ENCODE measurements around the gene HSD17B10.
A peak's percentile ranks its signal among the peaks of the same experiment; 100 is the strongest.

The HSD17B10 gene

GRCh38 chrX:53433651-53434639, at the start of gene HSD17B10:
Gene HSD17B10, minus strand, starts transcription at chrX:53434370. Its CDS starts 25 bp downstream, at chrX:53434345.
- no peak for TF ChIP-seq CTCF (IDR thresholded peaks at IDR 0.05; ENCODE audit: low read depth, low read length, missing control alignments)

GRCh38 chrX:53483416-53483815, 49.2 kb upstream of the HSD17B10 start:
- DNase-seq (ENCODE audit: low read depth) = no peak
- TF ChIP-seq CTCF (IDR thresholded peaks at IDR 0.05; ENCODE audit: low read depth, low read length, missing control alignments) = no peak
- in situ Hi-C loops (cut with HindIII; ENCODE audit: low sequenced_read_pairs) = no loop called here
- H3K4me3 ChIP-seq (ENCODE audit: low read depth, low read length) = no peak overlapping the region

More at GRCh38 chrX:53433651-53434639, at the start of gene HSD17B10:
- in situ Hi-C loops (cut with HindIII; ENCODE audit: low sequenced_read_pairs) = no loop called here
- DNase-seq (ENCODE audit: low read depth) = peak; percentile 28
- H3K4me3 ChIP-seq (ENCODE audit: low read depth, low read length) = peak within 1 kb of the TSS; percentile 77

GRCh38 chrX:53481816-53482465, 47.8 kb upstream of the HSD17B10 start:
- H3K4me3 ChIP-seq (ENCODE audit: low read depth, low read length) = no peak overlapping the region

GRCh38 chrX:53481093-53481492, 46.9 kb upstream of the HSD17B10 start:
- H3K4me3 ChIP-seq (ENCODE audit: low read depth, low read length) = no peak overlapping the region
- DNase-seq (ENCODE audit: low read depth) = no peak
- peak; percentile 36 for TF ChIP-seq CTCF (IDR thresholded peaks at IDR 0.05; ENCODE audit: low read depth, low read length, missing control alignments)
- in situ Hi-C loops (cut with HindIII; ENCODE audit: low sequenced_read_pairs) = no loop called here

More at GRCh38 chrX:53481816-53482465, 47.8 kb upstream of the HSD17B10 start:
- in situ Hi-C loops (cut with HindIII; ENCODE audit: low sequenced_read_pairs) = no loop called here
- peak; percentile 42 for DNase-seq (ENCODE audit: low read depth)
- peak; percentile 81 for TF ChIP-seq CTCF (IDR thresholded peaks at IDR 0.05; ENCODE audit: low read depth, low read length, missing control alignments)

GRCh38 chrX:53479301-53479700, 45.1 kb upstream of the HSD17B10 start:
- H3K4me3 ChIP-seq (ENCODE audit: low read depth, low read length) = no peak overlapping the region
- no peak for TF ChIP-seq CTCF (IDR thresholded peaks at IDR 0.05; ENCODE audit: low read depth, low read length, missing control alignments)
- no peak for DNase-seq (ENCODE audit: low read depth)
- in situ Hi-C loops (cut with HindIII; ENCODE audit: low sequenced_read_pairs) = no loop called here

- no peak overlapping the region for H3K4me3 ChIP-seq (ENCODE audit: low read depth, low read length)
- DNase-seq (ENCODE audit: low read depth) = no peak
- TF ChIP-seq CTCF (IDR thresholded peaks at IDR 0.05; ENCODE audit: low read depth, low read length, missing control alignments) = no peak
- in situ Hi-C loops (cut with HindIII; ENCODE audit: low sequenced_read_pairs) = no loop called here
Observed at GRCh38 chrX:53476371-53476770, 42.2 kb upstream of the HSD17B10 start.

All from astrocyte of the cerebellum (primary cell).